Retinal pigment epithelial cell (primary cell): ENCODE results near the gene UPB1.

Experiments used
- DNase-seq: peaks from one replicate; pipeline ENCODE4 v3.0.0-alpha.2; 2010; ENCODE audit warnings: low read depth
- H3K4me3 ChIP-seq: 2 replicates; pipeline ENCODE4 v1.5.1; 2011; ENCODE audit warnings: mild to moderate bottlenecking, low read length, control low read depth, moderate library complexity
- TF ChIP-seq, protein P1 (sequence below): conservative IDR thresholded peaks from 2 replicates; pipeline ENCODE4 v1.5.1; 2011; ENCODE audit warnings: low read depth, low read length, control low read depth, inconsistent platforms

UPB1 gene

GRCh38 chr22:24553597-24554312 is 58.6 kb downstream of the UPB1 start:
- TF ChIP-seq, protein P1, sequence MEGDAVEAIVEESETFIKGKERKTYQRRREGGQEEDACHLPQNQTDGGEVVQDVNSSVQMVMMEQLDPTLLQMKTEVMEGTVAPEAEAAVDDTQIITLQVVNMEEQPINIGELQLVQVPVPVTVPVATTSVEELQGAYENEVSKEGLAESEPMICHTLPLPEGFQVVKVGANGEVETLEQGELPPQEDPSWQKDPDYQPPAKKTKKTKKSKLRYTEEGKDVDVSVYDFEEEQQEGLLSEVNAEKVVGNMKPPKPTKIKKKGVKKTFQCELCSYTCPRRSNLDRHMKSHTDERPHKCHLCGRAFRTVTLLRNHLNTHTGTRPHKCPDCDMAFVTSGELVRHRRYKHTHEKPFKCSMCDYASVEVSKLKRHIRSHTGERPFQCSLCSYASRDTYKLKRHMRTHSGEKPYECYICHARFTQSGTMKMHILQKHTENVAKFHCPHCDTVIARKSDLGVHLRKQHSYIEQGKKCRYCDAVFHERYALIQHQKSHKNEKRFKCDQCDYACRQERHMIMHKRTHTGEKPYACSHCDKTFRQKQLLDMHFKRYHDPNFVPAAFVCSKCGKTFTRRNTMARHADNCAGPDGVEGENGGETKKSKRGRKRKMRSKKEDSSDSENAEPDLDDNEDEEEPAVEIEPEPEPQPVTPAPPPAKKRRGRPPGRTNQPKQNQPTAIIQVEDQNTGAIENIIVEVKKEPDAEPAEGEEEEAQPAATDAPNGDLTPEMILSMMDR = no peak
- no peak for DNase-seq

GRCh38 chr22:24554313-24555164 is 59.4 kb downstream of the UPB1 start, which contains the start of gene GUCD1:
Gene GUCD1, minus strand, starts transcription at chr22:24555138. Its CDS starts 147 bp downstream, at chr22:24554991.
- H3K4me3 ChIP-seq = peak within 1 kb of the TSS; percentile 100
- TF ChIP-seq, protein P1 = no peak
- DNase-seq = no peak

More at GRCh38 chr22:24553597-24554312, 58.6 kb downstream of the UPB1 start:
- H3K4me3 ChIP-seq = peak overlapping the region; percentile 90

DNA sequence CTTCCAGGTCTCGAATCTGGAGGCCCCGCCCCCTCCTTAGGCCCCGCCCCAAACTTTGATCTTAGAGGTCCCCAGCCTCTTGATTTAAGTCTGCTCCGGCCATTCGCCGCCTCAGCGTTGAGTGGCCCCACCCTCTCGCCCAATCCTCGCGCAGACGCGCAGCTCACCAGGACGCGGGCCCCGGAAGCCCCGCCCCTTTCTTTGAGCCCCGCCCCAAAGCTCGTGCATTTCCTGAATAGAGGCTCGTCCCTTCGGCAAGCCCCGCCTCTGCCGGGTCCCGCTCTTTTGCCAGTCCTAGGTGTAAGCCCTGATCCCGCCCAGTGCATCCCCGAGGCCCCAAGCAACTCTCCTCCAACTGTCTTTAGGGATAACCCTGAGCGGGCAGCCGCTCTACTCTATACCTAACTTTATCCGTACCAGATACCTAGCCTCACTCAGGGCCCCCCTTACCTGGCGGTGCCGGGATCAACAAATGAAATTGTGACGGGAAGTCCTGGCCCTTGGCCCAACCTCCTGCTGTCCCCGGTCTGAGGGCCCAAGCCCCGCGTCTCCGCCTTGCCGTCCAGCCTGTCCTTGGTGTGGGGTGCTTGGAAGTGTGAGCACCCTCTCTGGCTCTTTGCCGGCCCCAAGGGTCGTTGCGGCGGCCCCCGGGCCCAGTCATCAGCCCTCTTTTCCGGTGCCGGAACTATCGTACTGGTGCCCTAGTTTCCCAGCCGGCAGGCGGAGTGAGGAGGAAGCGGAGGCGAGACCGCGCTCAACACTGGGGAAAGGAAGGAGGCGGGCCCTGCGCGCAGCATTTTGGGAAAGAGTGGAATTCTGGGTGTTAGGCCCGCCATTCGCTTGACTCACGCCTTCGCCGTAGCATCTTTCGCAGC is 60.3 kb downstream of the UPB1 start, which contains the start of gene SNRPD3:
SNRPD3 (plus strand) TSS at position 835 of the 875 bp plus-strand sequence. CDS start 1,676 bp downstream, outside the sequence.
- TF ChIP-seq, protein P1 = peak; percentile 23
- peak within 1 kb of the TSS; percentile 100 for H3K4me3 ChIP-seq
- DNase-seq = peak; percentile 91

DNA sequence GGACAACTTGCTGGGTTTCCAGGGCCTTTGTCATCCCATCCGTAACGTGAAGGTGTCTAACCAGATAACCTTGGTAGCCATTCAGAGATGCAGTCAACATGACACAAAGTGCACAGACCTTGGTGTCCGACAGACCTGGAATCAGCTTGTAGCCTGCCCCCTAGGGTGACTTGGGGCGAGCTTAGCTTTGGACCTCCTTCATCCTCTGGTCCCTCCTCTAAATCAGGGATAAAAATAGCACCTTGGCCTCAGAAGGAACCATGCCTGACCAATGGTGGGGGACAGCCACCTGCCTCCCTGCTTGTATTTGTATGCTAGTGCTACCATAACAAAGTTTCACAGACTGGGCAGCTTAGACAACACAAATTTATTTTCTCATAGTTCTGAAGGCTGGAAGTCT is 64.3 kb downstream of the UPB1 start:
- TF ChIP-seq, protein P1 = no peak
- DNase-seq = no peak
- no peak overlapping the region for H3K4me3 ChIP-seq

GRCh38 chr22:24563246-24563645 is 68.1 kb downstream of the UPB1 start:
- no peak for DNase-seq
- TF ChIP-seq, protein P1 = no peak
- no peak overlapping the region for H3K4me3 ChIP-seq

GRCh38 chr22:24564376-24565058 is 69.4 kb downstream of the UPB1 start:
- H3K4me3 ChIP-seq = no peak overlapping the region
- TF ChIP-seq, protein P1 = no peak
- DNase-seq = no peak
